MM.1S (cell line): ENCODE measurements around the gene PCCA.

Experiments used
- CTCF ChIP-seq: fragments of 300-600 bp; sonication (generic); IDR thresholded peaks from 2 replicates; pipeline ENCODE4 v1.5.1; 2016; ENCODE audit warnings: antibody characterized with exemption, low read length, mixed read lengths
- EZH2 ChIP-seq: fragments of 300-600 bp; sonication (generic); optimal IDR thresholded peaks from 2 replicates; pipeline ENCODE3; 2017; ENCODE audit warnings: low read depth, mild to moderate bottlenecking, antibody characterized with exemption, low read length, mixed read lengths
- EZH2phosphoT487 ChIP-seq: fragments of 300-600 bp; sonication (generic); IDR thresholded peaks from 2 replicates; pipeline ENCODE4 v1.6.1; 2018; ENCODE audit warnings: antibody characterized with exemption, low read length

- TF ChIP-seq CTCF (no peak), EZH2 (no peak), EZH2phosphoT487 (no peak)
These were observed 421.5 kb downstream of the PCCA start for GRCh38 chr13:100510208-100510957.
